ENCODE measurements around the gene INSR. TPM values are rescaled to one million over a fixed set of nuclear protein-coding genes. Genes with fewer than 3 reads are reported as not detected.
"Not testable (repeated sequence)": the region's sequence is repeated elsewhere in the genome, so short reads cannot be mapped to it uniquely, and the experiment has no call there.

INSR gene
- total RNA-seq, 1 donor from 2014 or later = 19.8 TPM

- DNase-seq (ENCODE audit: low read depth) = no peak
Observed at GRCh38 chr19:7195046-7195445, 99.2 kb downstream of the INSR start.

- DNase-seq (ENCODE audit: low read depth) = no peak
Observed at GRCh38 chr19:7194566-7194965, 99.6 kb downstream of the INSR start.

- DNase-seq (ENCODE audit: low read depth) = peak; percentile 21
Observed at GRCh38 chr19:7191946-7192691, 102.1 kb downstream of the INSR start.

GRCh38 chr19:7188698-7189629 is 105.2 kb downstream of the INSR start:
- DNase-seq (ENCODE audit: low read depth) = peak; percentile 34

GRCh38 chr19:7187605-7188339 is 106.4 kb downstream of the INSR start:
- DNase-seq (ENCODE audit: low read depth) = no peak

- no peak for DNase-seq (ENCODE audit: low read depth)
Observed at GRCh38 chr19:7182489-7182888, 111.7 kb downstream of the INSR start.

- no peak for DNase-seq (ENCODE audit: low read depth)
Observed at GRCh38 chr19:7179917-7180306, 114.3 kb downstream of the INSR start.

- peak; percentile 7 for DNase-seq (ENCODE audit: low read depth)
Observed at GRCh38 chr19:7177926-7178325, 116.3 kb downstream of the INSR start.

- no peak for DNase-seq (ENCODE audit: low read depth)
Observed at GRCh38 chr19:7176792-7177191, 117.4 kb downstream of the INSR start.

- DNase-seq (ENCODE audit: low read depth) = no peak
Observed at GRCh38 chr19:7172794-7173193, 121.4 kb downstream of the INSR start.

- no peak for DNase-seq (ENCODE audit: low read depth)
Observed at GRCh38 chr19:7170983-7171382, 123.2 kb downstream of the INSR start.

GRCh38 chr19:7168941-7169340 is 125.3 kb downstream of the INSR start:
- DNase-seq (ENCODE audit: low read depth) = no peak

- no peak for DNase-seq (ENCODE audit: low read depth)
Observed at GRCh38 chr19:7161292-7161691, 132.9 kb downstream of the INSR start.

- DNase-seq (ENCODE audit: low read depth) = no peak
Observed at GRCh38 chr19:7159105-7159933, 134.9 kb downstream of the INSR start.

- DNase-seq (ENCODE audit: low read depth) = no peak
Observed at GRCh38 chr19:7153022-7153421, 141.2 kb downstream of the INSR start.

GRCh38 chr19:7152568-7152967 is 141.6 kb downstream of the INSR start:
- no peak for DNase-seq (ENCODE audit: low read depth)

GRCh38 chr19:7149956-7150705 is 144.1 kb downstream of the INSR start:
- DNase-seq (ENCODE audit: low read depth) = no peak

GRCh38 chr19:7147119-7147675 is 147.0 kb downstream of the INSR start:
- DNase-seq (ENCODE audit: low read depth) = peak; percentile 69

- DNase-seq (ENCODE audit: low read depth) = not testable (repeated sequence)
Observed at GRCh38 chr19:7146086-7146485, 148.1 kb downstream of the INSR start.

- DNase-seq (ENCODE audit: low read depth) = peak; percentile 47
Observed at GRCh38 chr19:7145494-7145893, 148.7 kb downstream of the INSR start.

Measured in renal cortical epithelial cell (primary cell).